ENCODE measurements around the gene MAEA.
"Not testable (repeated sequence)": the region's sequence is repeated elsewhere in the genome, so short reads cannot be mapped to it uniquely, and the experiment has no call there.

MAEA gene

GRCh38 chr4:1370321-1371124 lies 80.8 kb downstream of the MAEA start:
- H3K36me3 ChIP-seq (ENCODE audit: control insufficient read depth in 4 of 4, insufficient read depth in 4 of 4, low read length in 3 of 4) = peaks cover 0 to 12% (median 6%) of the 10 kb centered on the region in 4 experiments
- WGBS (ENCODE audit: insufficient coverage) = 96% methylated on average over 20 of the region's 29 CpGs
- no peak overlapping the region for H3K27ac ChIP-seq (ENCODE audit: insufficient read depth in 1 of 2, low read depth in 1 of 2, low read length in 2 of 2, poor library complexity in 1 of 2, severe bottlenecking in 2 of 2)
- no peak for DNase-seq
- H3K9me3 ChIP-seq (ENCODE audit: control extremely low read depth in 1 of 5, control insufficient read depth in 4 of 5, insufficient read depth in 2 of 5, low read depth in 1 of 5, low read length in 4 of 5) = no peaks in the 10 kb centered on the region
- H3K4me3 ChIP-seq (ENCODE audit: control insufficient read depth in 1 of 7, extremely low read depth in 1 of 7, insufficient read depth in 4 of 7, low read depth in 2 of 7, low read length in 6 of 7) = no peak overlapping the region
- CTCF ChIA-PET = interaction anchor here (1.7 kb wide), 1 partner anchor 15 kb away, joined by 5 read pairs; no protein-coding TSS in a partner anchor
- POLR2A ChIA-PET = no interaction called here
- no peaks in the 10 kb centered on the region for H3K4me1 ChIP-seq (ENCODE audit: control extremely low read depth in 1 of 4, control insufficient read depth in 4 of 4, insufficient read depth in 4 of 4, low read length in 3 of 4)
- no peaks in the 10 kb centered on the region for H3K27me3 ChIP-seq (replicated peaks in 2 of 5; ENCODE audit: control insufficient read depth in 4 of 5, insufficient read depth in 5 of 5, low read length in 4 of 5)

GRCh38 chr4:1371176-1372165 lies 81.8 kb downstream of the MAEA start:
- Histone ChIP-seq H3K9me3 (ENCODE audit: control extremely low read depth in 1 of 5, control insufficient read depth in 4 of 5, insufficient read depth in 2 of 5, low read depth in 1 of 5, low read length in 4 of 5) (no peaks in the 10 kb centered on the region), H3K27ac (ENCODE audit: insufficient read depth in 1 of 2, low read depth in 1 of 2, low read length in 2 of 2, poor library complexity in 1 of 2, severe bottlenecking in 2 of 2) (no peak overlapping the region), H3K36me3 (ENCODE audit: control insufficient read depth in 4 of 4, insufficient read depth in 4 of 4, low read length in 3 of 4) (peaks cover 0 to 12% (median 6%) of the 10 kb centered on the region in 4 experiments), H3K4me1 (ENCODE audit: control extremely low read depth in 1 of 4, control insufficient read depth in 4 of 4, insufficient read depth in 4 of 4, low read length in 3 of 4) (no peaks in the 10 kb centered on the region), H3K27me3 (replicated peaks in 2 of 5; ENCODE audit: control insufficient read depth in 4 of 5, insufficient read depth in 5 of 5, low read length in 4 of 5) (no peaks in the 10 kb centered on the region), H3K4me3 (ENCODE audit: control insufficient read depth in 1 of 7, extremely low read depth in 1 of 7, insufficient read depth in 4 of 7, low read depth in 2 of 7, low read length in 6 of 7) (no peak overlapping the region)
- DNase-seq = no peak
- 96% methylated on average over 26 of the region's 28 CpGs for WGBS (ENCODE audit: insufficient coverage)
- ChIA-PET CTCF (interaction anchor here (0.6 kb wide), 1 partner anchor 16 kb away, joined by 4 read pairs; no protein-coding TSS in a partner anchor), POLR2A (no interaction called here)

GRCh38 chr4:1372576-1372975 lies 82.9 kb downstream of the MAEA start:
- 93% methylated on average over 16 of the region's 22 CpGs for WGBS (ENCODE audit: insufficient coverage)
- H3K36me3 ChIP-seq (ENCODE audit: control insufficient read depth in 4 of 4, insufficient read depth in 4 of 4, low read length in 3 of 4) = peaks cover 0 to 12% (median 6%) of the 10 kb centered on the region in 4 experiments
- H3K27me3 ChIP-seq (replicated peaks in 2 of 5; ENCODE audit: control insufficient read depth in 4 of 5, insufficient read depth in 5 of 5, low read length in 4 of 5); H3K9me3 ChIP-seq (ENCODE audit: control extremely low read depth in 1 of 5, control insufficient read depth in 4 of 5, insufficient read depth in 2 of 5, low read depth in 1 of 5, low read length in 4 of 5); CTCF ChIA-PET; H3K4me3 ChIP-seq (ENCODE audit: control insufficient read depth in 1 of 7, extremely low read depth in 1 of 7, insufficient read depth in 4 of 7, low read depth in 2 of 7, low read length in 6 of 7); POLR2A ChIA-PET; DNase-seq; H3K27ac ChIP-seq (ENCODE audit: insufficient read depth in 1 of 2, low read depth in 1 of 2, low read length in 2 of 2, poor library complexity in 1 of 2, severe bottlenecking in 2 of 2); H3K4me1 ChIP-seq (ENCODE audit: control extremely low read depth in 1 of 4, control insufficient read depth in 4 of 4, insufficient read depth in 4 of 4, low read length in 3 of 4): not testable (repeated sequence)

DNA sequence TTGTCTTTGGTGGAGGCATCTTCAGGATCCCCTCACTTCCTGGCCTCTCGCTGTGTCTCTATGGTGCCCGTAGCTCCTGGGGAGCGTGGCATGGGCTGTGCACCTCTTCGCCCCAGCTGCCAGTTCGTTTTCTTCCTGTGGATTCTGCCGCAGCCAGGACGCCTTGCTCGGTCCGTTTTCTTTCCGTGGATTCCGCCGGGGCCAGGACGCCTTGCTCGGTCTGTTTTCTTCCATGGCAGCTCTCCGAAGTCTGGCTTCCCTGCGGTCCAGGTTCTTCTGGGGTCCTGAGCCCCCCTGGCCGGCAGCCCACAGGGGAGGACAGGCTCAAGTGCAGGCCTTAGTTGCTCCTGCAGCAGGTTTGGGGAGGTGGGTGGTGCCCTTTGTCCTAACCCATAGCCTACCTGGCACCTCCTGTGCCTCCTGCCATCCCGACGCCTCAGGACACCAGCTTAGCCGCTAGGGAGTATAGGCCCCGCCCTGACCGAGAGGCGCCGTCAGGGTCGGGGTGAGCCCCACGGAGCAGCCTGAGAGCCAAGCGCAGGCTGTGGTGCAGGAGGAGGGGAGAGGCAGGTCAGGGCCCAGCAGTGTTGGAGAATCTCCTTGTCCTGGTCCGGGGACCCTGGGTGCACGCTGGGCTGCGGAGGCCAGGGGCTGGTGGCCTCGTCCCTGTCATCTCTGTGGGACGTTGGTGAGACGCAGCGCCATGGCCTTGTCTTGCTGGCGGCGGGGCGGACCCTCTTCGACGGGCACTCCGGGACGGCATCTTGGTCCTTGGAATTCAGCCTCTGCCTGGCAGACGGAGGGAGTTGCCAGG lies 84.4 kb downstream of the MAEA start:
- peaks cover 0 to 12% (median 5%) of the 10 kb centered on the region in 4 experiments for H3K36me3 ChIP-seq (ENCODE audit: control insufficient read depth in 4 of 4, insufficient read depth in 4 of 4, low read length in 3 of 4)
- H3K9me3 ChIP-seq (ENCODE audit: control extremely low read depth in 1 of 5, control insufficient read depth in 4 of 5, insufficient read depth in 2 of 5, low read depth in 1 of 5, low read length in 4 of 5) = no peaks in the 10 kb centered on the region
- H3K27me3 ChIP-seq (replicated peaks in 2 of 5; ENCODE audit: control insufficient read depth in 4 of 5, insufficient read depth in 5 of 5, low read length in 4 of 5) = no peaks in the 10 kb centered on the region
- no peak overlapping the region for H3K27ac ChIP-seq (ENCODE audit: insufficient read depth in 1 of 2, low read depth in 1 of 2, low read length in 2 of 2, poor library complexity in 1 of 2, severe bottlenecking in 2 of 2)
- no peak overlapping the region for H3K4me3 ChIP-seq (ENCODE audit: control insufficient read depth in 1 of 7, extremely low read depth in 1 of 7, insufficient read depth in 4 of 7, low read depth in 2 of 7, low read length in 6 of 7)
- H3K4me1 ChIP-seq (ENCODE audit: control extremely low read depth in 1 of 4, control insufficient read depth in 4 of 4, insufficient read depth in 4 of 4, low read length in 3 of 4) = no peaks in the 10 kb centered on the region
- ChIA-PET POLR2A (interaction anchor here (0.9 kb wide), 1 partner anchor 866 kb away, joined by 3 read pairs; no protein-coding TSS in a partner anchor), CTCF (interaction anchor here (1.4 kb wide), 1 partner anchor 19 kb away, joined by 3 read pairs; no protein-coding TSS in a partner anchor)
- 98% methylated on average over 39 of the region's 42 CpGs for whole genome bisulfite sequencing (ENCODE audit: insufficient coverage)
- no peak for DNase-seq

GRCh38 chr4:1374706-1375045 lies 85.0 kb downstream of the MAEA start:
- Histone ChIP-seq H3K4me1 (ENCODE audit: control extremely low read depth in 1 of 4, control insufficient read depth in 4 of 4, insufficient read depth in 4 of 4, low read length in 3 of 4) (no peaks in the 10 kb centered on the region), H3K27me3 (replicated peaks in 2 of 5; ENCODE audit: control insufficient read depth in 4 of 5, insufficient read depth in 5 of 5, low read length in 4 of 5) (no peaks in the 10 kb centered on the region), H3K4me3 (ENCODE audit: control insufficient read depth in 1 of 7, extremely low read depth in 1 of 7, insufficient read depth in 4 of 7, low read depth in 2 of 7, low read length in 6 of 7) (no peak overlapping the region), H3K36me3 (ENCODE audit: control insufficient read depth in 4 of 4, insufficient read depth in 4 of 4, low read length in 3 of 4) (peaks cover 0 to 12% (median 5%) of the 10 kb centered on the region in 4 experiments), H3K27ac (ENCODE audit: insufficient read depth in 1 of 2, low read depth in 1 of 2, low read length in 2 of 2, poor library complexity in 1 of 2, severe bottlenecking in 2 of 2) (no peak overlapping the region), H3K9me3 (ENCODE audit: control extremely low read depth in 1 of 5, control insufficient read depth in 4 of 5, insufficient read depth in 2 of 5, low read depth in 1 of 5, low read length in 4 of 5) (no peaks in the 10 kb centered on the region)
- CTCF ChIA-PET = interaction anchor here (1.4 kb wide), 1 partner anchor 20 kb away, joined by 3 read pairs; no protein-coding TSS in a partner anchor
- 96% methylated on average over 13 of the region's 14 CpGs for WGBS (ENCODE audit: insufficient coverage)
- no peak for DNase-seq
- POLR2A ChIA-PET = interaction anchor here (0.9 kb wide), 1 partner anchor 867 kb away, joined by 3 read pairs; no protein-coding TSS in a partner anchor

GRCh38 chr4:1375051-1375721 lies 85.5 kb downstream of the MAEA start:
- peaks cover 0 to 12% (median 5%) of the 10 kb centered on the region in 4 experiments for H3K36me3 ChIP-seq (ENCODE audit: control insufficient read depth in 4 of 4, insufficient read depth in 4 of 4, low read length in 3 of 4)
- H3K27me3 ChIP-seq (replicated peaks in 2 of 5; ENCODE audit: control insufficient read depth in 4 of 5, insufficient read depth in 5 of 5, low read length in 4 of 5) = no peaks in the 10 kb centered on the region
- no peak overlapping the region for H3K27ac ChIP-seq (ENCODE audit: insufficient read depth in 1 of 2, low read depth in 1 of 2, low read length in 2 of 2, poor library complexity in 1 of 2, severe bottlenecking in 2 of 2)
- 96% methylated on average over 36 of the region's 36 CpGs for WGBS (ENCODE audit: insufficient coverage)
- H3K9me3 ChIP-seq (ENCODE audit: control extremely low read depth in 1 of 5, control insufficient read depth in 4 of 5, insufficient read depth in 2 of 5, low read depth in 1 of 5, low read length in 4 of 5) = no peaks in the 10 kb centered on the region
- H3K4me3 ChIP-seq (ENCODE audit: control insufficient read depth in 1 of 7, extremely low read depth in 1 of 7, insufficient read depth in 4 of 7, low read depth in 2 of 7, low read length in 6 of 7) = no peak overlapping the region
- no peaks in the 10 kb centered on the region for H3K4me1 ChIP-seq (ENCODE audit: control extremely low read depth in 1 of 4, control insufficient read depth in 4 of 4, insufficient read depth in 4 of 4, low read length in 3 of 4)
- no peak for DNase-seq
- POLR2A ChIA-PET = interaction anchor here (0.9 kb wide), 1 partner anchor 867 kb away, joined by 3 read pairs; no protein-coding TSS in a partner anchor
- CTCF ChIA-PET = interaction anchor here (1.4 kb wide), 1 partner anchor 20 kb away, joined by 3 read pairs; no protein-coding TSS in a partner anchor
